ENCODE measurements around the gene PDIA6.

The PDIA6 gene

GRCh38 chr2:10760794-10761504, 51.6 kb downstream of the PDIA6 start:
- no peak for DNase-seq

GRCh38 chr2:10759151-10759714, 53.4 kb downstream of the PDIA6 start:
- DNase-seq: no peak

- no peak for DNase-seq
Measured at GRCh38 chr2:10757814-10758286, 54.7 kb downstream of the PDIA6 start.

- no peak for DNase-seq
Measured at GRCh38 chr2:10755621-10756020, 57.0 kb downstream of the PDIA6 start.

GRCh38 chr2:10753876-10754275, 58.7 kb downstream of the PDIA6 start:
- no peak for DNase-seq

GRCh38 chr2:10753156-10753555, 59.4 kb downstream of the PDIA6 start:
- DNase-seq: no peak

- DNase-seq: no peak
Measured at GRCh38 chr2:10752236-10752635, 60.3 kb downstream of the PDIA6 start.

- DNase-seq: no peak
Measured at GRCh38 chr2:10750610-10751009, 62.0 kb downstream of the PDIA6 start.

GRCh38 chr2:10742666-10743065, 69.9 kb downstream of the PDIA6 start:
- DNase-seq: no peak

GRCh38 chr2:10741139-10741538, 71.4 kb downstream of the PDIA6 start:
- DNase-seq: no peak

GRCh38 chr2:10740226-10740625, 72.4 kb downstream of the PDIA6 start:
- DNase-seq: no peak

GRCh38 chr2:10738192-10738591, 74.4 kb downstream of the PDIA6 start:
- DNase-seq: no peak

GRCh38 chr2:10733980-10734379, 78.6 kb downstream of the PDIA6 start:
- DNase-seq: no peak

GRCh38 chr2:10733566-10733925, 79.0 kb downstream of the PDIA6 start:
- no peak for DNase-seq
